Esophagus muscularis mucosa (tissue), 3 donors: ENCODE data around the gene RBM28.

Experiments used
- CTCF ChIP-seq, 3 experiments: fragments of 200-600 bp in 2 of 3; fragments of 450-650 bp in 1 of 3; sonication (generic) in 2 of 3; IDR thresholded peaks; one replicate each; pipeline ENCODE4 v1.5.1; 2017 to 2019; ENCODE audit warnings: antibody characterized with exemption in 3 of 3, mild to moderate bottlenecking in 2 of 3, moderate library complexity in 1 of 3
- POLR2A ChIP-seq: fragments of 450-650 bp; IDR thresholded peaks from one replicate; pipeline ENCODE4 v1.6.1; 2017; ENCODE audit warnings: antibody characterized with exemption, moderate library complexity, mild to moderate bottlenecking, low read depth
- POLR2AphosphoS5 ChIP-seq, 2 donors: sonication (generic); formaldehyde crosslinking; IDR thresholded peaks; one replicate each; pipeline ENCODE4 v1.6.1; 2017; ENCODE audit warnings: antibody characterized with exemption in 2 of 2

DNA sequence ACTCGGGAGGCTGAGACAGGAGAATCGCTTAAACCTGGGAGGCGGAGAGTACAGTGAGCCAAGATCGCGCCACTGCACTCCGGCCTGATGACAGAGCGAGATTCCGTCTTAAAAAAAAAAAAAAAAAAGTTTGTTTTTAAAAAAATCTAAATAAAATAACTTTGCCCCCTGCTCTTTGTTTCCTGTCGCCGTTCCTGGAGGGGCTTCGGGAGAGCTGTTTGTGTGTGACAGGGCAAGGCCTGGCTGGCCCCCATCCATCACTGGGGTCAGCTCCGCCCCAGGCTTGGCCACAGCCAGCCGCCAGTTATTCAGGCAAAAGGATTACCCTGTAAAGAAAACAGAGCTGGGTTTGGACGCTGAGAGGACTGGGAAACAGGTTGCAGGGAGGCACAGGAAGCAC is 86.2 kb downstream of the RBM28 start:
- TF ChIP-seq POLR2A (no peak), CTCF (IDR thresholded peaks at IDR 0.05) (no peak), POLR2AphosphoS5 (IDR thresholded peaks at IDR 0.05) (no peak)
